Ectodermal cell (in vitro differentiated cells): Measurements from ENCODE around the gene WBP2.
"Not testable (repeated sequence)": the region's sequence is repeated elsewhere in the genome, so short reads cannot be mapped to it uniquely, and the experiment has no call there.

Source experiments
- H3K27ac ChIP-seq: 2 replicates; pipeline ENCODE4 v1.7.0; 2013; ENCODE audit warnings: mild to moderate bottlenecking, low read depth, low read length; ENCODE audit not compliant: insufficient read depth, poor library complexity, severe bottlenecking
- H3K27me3 ChIP-seq: 2 replicates; pipeline ENCODE4 v1.7.0; 2013; ENCODE audit warnings: mild to moderate bottlenecking, low read length; ENCODE audit not compliant: insufficient read depth, control insufficient read depth, poor library complexity, severe bottlenecking
- H3K36me3 ChIP-seq: one replicate; pipeline ENCODE4 v1.7.0; 2013; ENCODE audit warnings: low read length; ENCODE audit not compliant: control insufficient read depth, insufficient read depth
- H3K4me1 ChIP-seq: one replicate; pipeline ENCODE4 v1.7.0; 2013; ENCODE audit warnings: low read length; ENCODE audit not compliant: control insufficient read depth, insufficient read depth
- H3K4me3 ChIP-seq: 2 replicates; pipeline ENCODE4 v1.7.0; 2013; ENCODE audit warnings: low read depth, low read length, control low read depth; ENCODE audit not compliant: insufficient read depth
- H3K9me3 ChIP-seq: 2 replicates; pipeline ENCODE4 v1.7.0; 2013; ENCODE audit warnings: mild to moderate bottlenecking, low read length, moderate library complexity; ENCODE audit not compliant: control insufficient read depth
- WGBS, 2 experiments: methylation state at CpG; one replicate each; pipeline ENCODE4 v1.1.7; 2013; ENCODE audit warnings: missing lambda C conversion rate in 2 of 2; 5-methylcytosine and 5-hydroxymethylcytosine counted together

WBP2 gene

DNA sequence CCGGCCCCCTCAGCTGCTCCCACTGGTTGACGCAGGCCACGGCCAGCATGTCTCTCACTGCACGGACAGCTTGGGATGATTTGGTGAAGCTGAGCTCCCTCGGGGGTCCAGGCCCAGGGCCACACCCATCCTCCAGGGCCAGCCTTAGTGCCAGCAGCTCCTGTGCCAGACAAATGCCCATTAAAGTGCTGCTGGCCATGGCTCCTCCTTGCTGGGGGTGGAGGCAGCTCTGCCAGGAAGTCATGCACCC is 20.7 kb upstream of the WBP2 start:
- 85 to 90% methylated on average over 5 of the region's 5 CpGs for WGBS, 2 experiments
- H3K27ac ChIP-seq: no peak overlapping the region
- peaks cover 9% of the 10 kb centered on the region for H3K4me1 ChIP-seq
- H3K4me3 ChIP-seq: no peak overlapping the region
- no peaks in the 10 kb centered on the region for H3K36me3 ChIP-seq
- no peaks in the 10 kb centered on the region for H3K9me3 ChIP-seq
- H3K27me3 ChIP-seq: peaks cover 49% of the 10 kb centered on the region

DNA sequence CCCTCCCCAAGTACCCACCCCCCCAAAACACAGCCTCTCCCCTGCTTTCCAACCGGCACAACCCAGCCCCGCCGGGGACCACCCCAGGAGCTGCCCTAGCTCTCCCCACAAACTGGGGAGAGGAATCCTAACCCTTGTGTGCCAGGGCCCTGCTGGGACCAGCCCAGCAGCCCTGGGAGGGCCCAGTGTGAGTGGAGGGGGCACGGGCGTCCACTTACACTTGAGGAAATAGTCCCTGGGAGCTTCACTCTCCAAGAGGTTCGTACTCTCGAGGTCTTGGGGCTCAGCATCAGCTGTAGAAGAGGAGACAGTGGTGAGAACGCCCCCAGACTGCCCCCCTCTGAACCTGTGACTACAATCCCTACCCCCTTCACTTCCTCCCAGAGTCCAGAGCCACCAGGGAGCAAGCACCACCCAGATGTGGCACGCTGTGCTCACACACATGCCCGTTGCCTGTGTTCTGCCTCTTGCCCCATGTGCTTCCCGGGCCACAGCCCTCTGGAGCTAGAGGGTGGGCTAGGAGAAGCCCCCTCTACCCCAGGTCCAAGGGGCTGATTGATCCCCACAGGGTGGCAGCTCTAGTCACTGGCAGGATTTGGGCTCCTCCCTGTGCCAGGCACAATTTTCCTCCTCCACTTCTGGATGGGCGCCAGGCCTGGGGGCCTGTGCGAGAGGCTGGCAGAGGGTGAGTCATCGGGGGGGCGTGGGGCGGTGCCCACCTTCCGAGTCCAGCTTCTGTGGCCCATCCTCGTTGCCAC is 20.2 kb upstream of the WBP2 start:
- no peaks in the 10 kb centered on the region for H3K36me3 ChIP-seq
- H3K27ac ChIP-seq: no peak overlapping the region
- H3K4me3 ChIP-seq: no peak overlapping the region
- 82 to 85% methylated on average over 18 of the region's 18 CpGs for WGBS, 2 experiments
- peaks cover 49% of the 10 kb centered on the region for H3K27me3 ChIP-seq
- no peaks in the 10 kb centered on the region for H3K9me3 ChIP-seq
- peaks cover 9% of the 10 kb centered on the region for H3K4me1 ChIP-seq

GRCh38 chr17:75874323-75875181 is 19.4 kb upstream of the WBP2 start:
- 93 to 94% methylated on average over 38 of the region's 38 CpGs for WGBS, 2 experiments
- Histone ChIP-seq H3K27me3 (peaks cover 41% of the 10 kb centered on the region), H3K4me1 (peaks cover 9% of the 10 kb centered on the region), H3K27ac (no peak overlapping the region), H3K36me3 (no peaks in the 10 kb centered on the region), H3K4me3 (no peak overlapping the region), H3K9me3 (no peaks in the 10 kb centered on the region)

- H3K9me3 ChIP-seq: no peaks in the 10 kb centered on the region
- no peak overlapping the region for H3K27ac ChIP-seq
- H3K4me3 ChIP-seq: no peak overlapping the region
- H3K27me3 ChIP-seq: peaks cover 33% of the 10 kb centered on the region
- H3K4me1 ChIP-seq: peaks cover 9% of the 10 kb centered on the region
- H3K36me3 ChIP-seq: no peaks in the 10 kb centered on the region
- WGBS, 2 experiments: 81 to 92% methylated on average over 10 to 11 of the region's 11 CpGs
Measured at GRCh38 chr17:75873587-75874322, 18.6 kb upstream of the WBP2 start.

DNA sequence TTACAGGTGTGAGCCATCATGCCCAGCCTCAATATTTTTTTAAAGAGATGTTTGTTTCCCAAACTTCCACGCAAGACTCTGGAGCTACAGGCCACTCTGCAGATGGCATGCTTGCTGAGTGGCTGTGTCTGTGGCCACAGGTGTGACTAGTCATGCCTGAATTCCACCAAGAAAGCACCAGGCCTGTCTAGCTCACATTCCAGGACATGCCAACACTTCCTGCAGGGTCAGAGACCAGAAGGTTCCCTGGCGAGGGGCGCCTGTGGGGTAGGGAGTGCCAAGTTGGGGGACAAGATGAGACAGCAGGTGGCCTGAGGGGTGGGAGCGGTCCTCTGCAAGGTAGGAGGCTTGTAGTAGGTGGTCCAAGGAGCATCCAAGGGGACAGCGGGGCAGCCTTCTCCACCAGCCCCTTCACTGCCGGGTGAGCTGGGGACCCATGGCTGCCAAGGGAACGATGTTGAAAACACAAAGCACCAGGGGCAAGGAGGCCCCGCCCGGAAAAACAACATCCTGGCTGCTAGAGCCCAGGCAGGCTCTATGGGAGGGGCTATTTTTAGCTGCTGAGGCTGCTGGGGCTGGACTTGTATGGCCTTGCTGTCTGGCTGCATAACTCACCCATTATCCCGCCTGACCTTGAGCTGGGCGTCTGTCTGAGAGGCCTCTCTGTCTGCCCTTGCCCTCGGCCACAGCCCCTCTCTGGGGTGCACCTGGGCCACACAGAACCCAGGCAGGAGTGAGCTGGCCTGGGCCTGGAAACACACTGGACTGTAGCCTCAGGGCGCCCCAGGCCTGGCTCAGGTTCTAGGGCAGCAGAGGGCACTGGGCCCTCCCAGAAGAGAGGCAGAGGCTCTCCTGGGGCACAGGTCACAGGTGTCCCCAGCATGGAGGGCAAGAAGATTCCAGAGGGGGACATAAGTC is 17.6 kb upstream of the WBP2 start:
- no peaks in the 10 kb centered on the region for H3K36me3 ChIP-seq
- H3K27ac ChIP-seq: no peak overlapping the region
- WGBS, 2 experiments: 84% methylated on average over 13 of the region's 13 CpGs
- no peaks in the 10 kb centered on the region for H3K9me3 ChIP-seq
- H3K4me1 ChIP-seq: peaks cover 9% of the 10 kb centered on the region
- H3K27me3 ChIP-seq: peaks cover 23% of the 10 kb centered on the region
- H3K4me3 ChIP-seq: no peak overlapping the region

DNA sequence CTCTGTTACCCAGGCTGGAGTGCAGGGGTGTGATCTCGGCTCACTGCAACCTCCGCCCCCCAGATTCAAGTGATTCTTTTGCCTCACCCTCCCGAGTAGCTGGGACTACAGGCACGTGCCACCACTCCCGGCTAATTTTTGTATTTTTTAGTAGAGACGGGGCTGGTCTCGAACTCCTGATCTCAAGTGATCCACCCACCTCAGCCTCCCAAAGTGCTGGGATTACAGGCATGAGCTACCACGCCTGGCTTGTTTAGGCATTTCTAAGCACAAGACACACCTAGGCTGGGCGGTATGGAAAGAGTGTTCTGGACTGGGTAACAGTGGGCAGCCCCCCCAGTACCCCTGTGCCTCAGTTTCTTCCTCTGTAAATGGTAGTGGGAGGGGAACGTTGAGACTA is 15.1 kb upstream of the WBP2 start:
- H3K27ac ChIP-seq, H3K36me3 ChIP-seq, H3K27me3 ChIP-seq, H3K9me3 ChIP-seq, H3K4me3 ChIP-seq, H3K4me1 ChIP-seq: not testable (repeated sequence)
- WGBS, 2 experiments: 91 to 93% methylated on average over 9 of the region's 10 CpGs

GRCh38 chr17:75869282-75870141 is 14.4 kb upstream of the WBP2 start:
- Histone ChIP-seq H3K36me3 (no peaks in the 10 kb centered on the region), H3K9me3 (no peaks in the 10 kb centered on the region), H3K4me1 (no peaks in the 10 kb centered on the region), H3K27me3 (no peaks in the 10 kb centered on the region), H3K4me3 (no peak overlapping the region), H3K27ac (no peak overlapping the region)
- WGBS, 2 experiments: 83 to 85% methylated on average over 23 of the region's 23 CpGs

DNA sequence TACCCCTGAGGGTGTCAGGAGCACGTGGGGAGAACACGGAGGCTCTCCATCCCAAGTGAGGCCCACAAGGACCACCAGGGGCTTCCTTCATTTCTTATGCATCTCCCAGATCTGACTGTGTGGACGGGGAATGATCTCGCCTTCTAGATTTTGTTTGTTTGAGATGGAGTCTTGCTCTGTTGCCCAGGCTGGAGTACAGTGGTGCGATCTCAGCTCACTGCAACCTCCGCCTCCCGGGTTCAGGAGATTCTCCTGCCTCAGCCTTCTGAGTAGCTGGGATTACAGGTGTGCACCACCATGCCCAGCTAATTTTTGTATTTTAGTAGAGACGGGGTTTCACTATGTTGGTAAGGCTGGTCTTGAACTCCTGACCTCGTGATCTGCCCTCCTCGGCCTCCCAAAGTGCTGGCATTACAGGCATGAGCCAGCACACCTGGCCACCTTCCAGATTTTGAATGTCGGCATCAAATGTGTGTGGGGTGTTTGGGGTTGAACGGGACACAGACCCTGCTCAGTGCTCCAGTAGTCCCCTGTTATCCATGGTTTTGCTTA is 13.7 kb upstream of the WBP2 start:
- H3K4me3 ChIP-seq, H3K27ac ChIP-seq: not testable (repeated sequence)
- WGBS, 2 experiments: 93 to 95% methylated on average over 12 of the region's 12 CpGs

More for the DNA sequence above, 13.7 kb upstream of the WBP2 start:
- not testable (repeated sequence) for H3K36me3 ChIP-seq, H3K4me1 ChIP-seq, H3K27me3 ChIP-seq, H3K9me3 ChIP-seq
